HG02884 (cell line): ENCODE results near the gene FSTL4.
"Not testable (repeated sequence)": the region's sequence is repeated elsewhere in the genome, so short reads cannot be mapped to it uniquely, and the experiment has no call there.

ENCODE experiments used
- ATAC-seq: cut with Tn5 transposase; IDR thresholded peaks from one replicate; pipeline ENCODE4 v1.9.1; 2021; ENCODE audit warnings: mild to moderate bottlenecking, moderate library complexity; ENCODE audit not compliant: unreplicated experiment

FSTL4 gene

GRCh38 chr5:133460172-133460758, 152.1 kb downstream of the FSTL4 start:
- ATAC-seq = no peak

GRCh38 chr5:133459474-133460160, 152.7 kb downstream of the FSTL4 start:
- ATAC-seq = no peak

- ATAC-seq = no peak
Measured at GRCh38 chr5:133458435-133458834, 153.9 kb downstream of the FSTL4 start.

- no peak for ATAC-seq
Measured at GRCh38 chr5:133457439-133458355, 154.6 kb downstream of the FSTL4 start.

- ATAC-seq = no peak
Measured at GRCh38 chr5:133456933-133457402, 155.4 kb downstream of the FSTL4 start.

GRCh38 chr5:133455676-133456075, 156.7 kb downstream of the FSTL4 start:
- ATAC-seq = no peak

GRCh38 chr5:133454442-133454841, 157.9 kb downstream of the FSTL4 start:
- no peak for ATAC-seq

- ATAC-seq = no peak
Measured at GRCh38 chr5:133453831-133454230, 158.5 kb downstream of the FSTL4 start.

GRCh38 chr5:133453084-133453780, 159.1 kb downstream of the FSTL4 start:
- no peak for ATAC-seq

- no peak for ATAC-seq
Measured at GRCh38 chr5:133451926-133452325, 160.4 kb downstream of the FSTL4 start.

GRCh38 chr5:133450286-133450685, 162.1 kb downstream of the FSTL4 start:
- ATAC-seq = no peak

- ATAC-seq = no peak
Measured at GRCh38 chr5:133449181-133449580, 163.2 kb downstream of the FSTL4 start.

GRCh38 chr5:133446440-133446839, 165.9 kb downstream of the FSTL4 start:
- no peak for ATAC-seq

- no peak for ATAC-seq
Measured at GRCh38 chr5:133445744-133446143, 166.6 kb downstream of the FSTL4 start.

GRCh38 chr5:133445204-133445603, 167.1 kb downstream of the FSTL4 start:
- ATAC-seq = not testable (repeated sequence)

GRCh38 chr5:133444711-133445110, 167.6 kb downstream of the FSTL4 start:
- ATAC-seq = no peak

GRCh38 chr5:133441166-133441815, 171.1 kb downstream of the FSTL4 start:
- ATAC-seq = no peak

- ATAC-seq = no peak
Measured at GRCh38 chr5:133440467-133441115, 171.8 kb downstream of the FSTL4 start.

GRCh38 chr5:133439859-133440258, 172.5 kb downstream of the FSTL4 start:
- ATAC-seq = no peak

GRCh38 chr5:133438487-133438886, 173.9 kb downstream of the FSTL4 start:
- ATAC-seq = no peak
